CD4-positive, alpha-beta T cell treated with Interleukin-2 at 100 ng/mL for 4 hours (primary cell): ENCODE results near the gene KRTAP12-1.
"Not testable (repeated sequence)": the region's sequence is repeated elsewhere in the genome, so short reads cannot be mapped to it uniquely, and the experiment has no call there.

Source experiments
- DNase-seq: peaks from one replicate; pipeline ENCODE4 v3.0.0-alpha.2; 2020; ENCODE audit warnings: low spot score

The KRTAP12-1 gene

DNA sequence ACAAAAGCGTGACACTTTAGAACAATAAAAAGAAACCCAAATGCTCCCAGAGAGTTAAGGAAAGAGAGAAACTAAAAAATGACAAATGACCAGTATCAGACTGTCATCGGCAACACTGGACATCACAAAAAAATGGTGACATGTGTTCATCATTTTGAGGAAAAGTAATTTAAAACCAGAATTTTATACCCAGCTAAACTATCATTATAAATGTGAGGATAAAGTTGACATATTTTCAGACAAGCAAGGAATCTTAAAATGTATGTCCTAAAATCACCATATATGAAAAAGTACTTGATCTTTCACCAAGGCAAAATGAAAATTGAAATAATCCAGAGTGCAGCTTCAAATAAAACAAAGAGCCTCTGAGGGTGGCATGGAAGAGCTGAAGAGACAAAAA, 37.1 kb downstream of the KRTAP12-1 start:
- DNase-seq, result no peak

DNA sequence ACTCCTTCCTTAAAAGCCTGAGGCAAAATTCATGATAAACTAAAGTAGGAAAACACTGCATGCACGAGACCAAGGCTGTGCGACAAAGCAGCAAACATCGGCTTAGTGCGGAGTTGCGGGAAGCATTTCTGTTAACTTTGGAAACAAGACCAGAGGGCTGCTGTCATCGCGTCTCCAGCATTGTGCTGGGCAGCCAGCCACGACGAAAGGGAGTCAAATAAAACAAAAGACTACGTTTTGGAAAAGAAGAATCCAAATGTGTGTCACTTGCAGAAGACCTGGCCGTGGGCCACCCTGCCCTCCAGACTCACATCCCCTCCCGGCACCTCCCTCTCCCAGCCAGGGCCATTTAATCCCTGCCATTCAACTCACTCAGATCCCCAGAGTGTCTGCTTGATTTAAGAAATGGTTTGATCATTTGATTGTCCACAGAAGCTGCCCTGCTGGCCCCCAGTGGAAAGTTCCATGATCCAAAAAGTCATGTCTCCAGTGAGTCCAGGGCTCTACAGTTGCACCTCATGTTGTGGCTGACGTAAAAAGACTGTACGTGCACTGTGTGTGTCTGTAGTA, 38.1 kb downstream of the KRTAP12-1 start:
- no peak for DNase-seq

DNA sequence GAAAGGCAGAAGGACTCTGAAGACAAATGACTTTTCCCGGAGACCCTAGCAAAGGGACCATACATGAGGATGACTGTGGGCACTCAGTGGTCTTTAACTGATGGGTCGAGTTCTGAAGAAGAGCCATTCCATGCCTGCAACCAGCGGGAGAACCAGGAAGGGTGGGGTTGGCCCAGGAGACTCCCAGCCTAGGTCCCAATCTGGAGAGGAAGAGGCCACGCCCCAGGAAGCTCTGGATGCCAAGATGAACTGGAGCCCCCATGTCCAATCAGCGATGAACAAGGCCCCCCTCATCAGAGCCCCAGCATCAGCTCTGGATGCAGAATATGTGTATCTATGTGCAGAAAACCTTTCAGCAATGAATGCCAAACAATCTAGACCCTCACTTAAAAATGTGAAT, 41.2 kb downstream of the KRTAP12-1 start:
- no peak for DNase-seq

DNA sequence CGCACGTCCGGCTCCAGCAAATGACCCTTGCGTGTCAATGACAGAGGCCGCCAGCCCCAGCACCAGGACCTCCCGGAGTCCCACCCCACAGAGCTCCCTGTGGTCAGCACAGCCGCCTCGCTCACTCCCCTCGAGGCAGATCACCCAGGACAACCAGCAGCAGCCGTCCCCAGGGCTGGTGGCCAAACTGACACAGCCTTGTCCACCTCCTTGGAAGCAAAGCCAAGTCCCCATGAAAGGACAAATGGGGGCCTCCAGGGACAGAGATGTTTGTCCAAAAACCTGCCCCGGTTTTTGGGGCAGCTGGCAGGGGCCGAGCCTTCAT, 42.7 kb downstream of the KRTAP12-1 start:
- no peak for DNase-seq

DNA sequence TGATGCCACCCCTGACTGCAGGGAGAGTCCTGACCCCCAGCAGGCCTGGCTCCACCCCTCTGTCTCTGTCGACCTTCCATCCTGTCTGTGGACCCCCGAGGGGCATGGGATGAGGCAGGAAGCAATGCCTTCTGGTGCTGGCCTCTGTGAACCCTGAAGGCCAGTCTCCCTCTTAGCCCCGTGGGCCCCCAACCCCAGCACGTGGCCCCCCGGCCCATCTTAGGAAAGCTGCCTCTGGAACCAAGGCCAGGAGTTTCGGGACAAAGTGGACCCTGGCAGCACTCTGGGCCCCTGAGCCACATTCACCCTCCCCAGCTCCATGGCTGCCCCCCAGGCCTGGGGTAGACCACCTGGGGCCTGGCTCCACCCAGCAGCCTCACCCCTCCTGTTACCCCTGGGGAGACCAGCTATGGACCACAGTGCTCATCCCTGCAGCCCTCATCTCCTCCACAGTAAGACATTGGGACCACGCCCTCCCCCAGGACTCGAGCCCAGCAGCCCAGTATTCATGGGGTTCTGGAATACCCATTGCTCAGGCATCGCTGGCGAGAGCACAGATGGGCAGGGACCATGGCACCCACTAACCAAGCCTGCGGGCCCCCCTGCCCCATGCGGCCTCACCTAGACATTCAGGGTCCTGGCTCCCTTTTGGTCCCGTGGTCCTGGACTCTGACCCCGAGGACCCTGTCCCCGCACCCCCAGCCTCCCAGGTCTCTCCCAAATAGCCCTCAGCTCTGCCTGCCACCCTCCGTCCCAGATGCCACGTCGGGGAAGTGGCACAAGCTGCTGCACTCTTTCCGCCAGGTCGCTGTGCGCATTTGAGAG, 43.2 kb downstream of the KRTAP12-1 start:
- not testable (repeated sequence) for DNase-seq

DNA sequence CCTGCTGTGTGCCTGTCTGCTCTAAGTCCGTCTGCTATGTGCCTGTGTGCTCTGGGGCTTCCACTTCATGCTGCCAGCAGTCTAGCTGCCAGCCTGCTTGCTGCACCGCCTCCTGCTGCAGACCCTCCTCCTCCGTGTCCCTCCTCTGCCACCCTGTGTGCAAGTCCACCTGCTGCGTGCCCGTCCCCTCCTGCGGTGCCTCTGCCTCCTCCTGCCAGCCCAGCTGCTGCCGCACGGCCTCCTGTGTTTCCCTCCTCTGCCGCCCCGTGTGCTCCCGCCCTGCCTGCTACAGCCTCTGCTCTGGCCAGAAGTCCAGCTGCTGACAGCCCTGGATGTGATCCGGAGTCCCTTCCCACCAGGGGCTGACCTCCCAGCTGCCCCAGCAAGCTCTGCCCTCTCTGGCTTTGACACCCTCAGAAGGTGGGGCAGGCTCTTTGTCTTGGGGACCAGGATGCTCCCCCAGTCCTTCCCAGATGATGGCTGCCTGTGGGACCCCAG, 44.1 kb downstream of the KRTAP12-1 start:
- not testable (repeated sequence) for DNase-seq

DNA sequence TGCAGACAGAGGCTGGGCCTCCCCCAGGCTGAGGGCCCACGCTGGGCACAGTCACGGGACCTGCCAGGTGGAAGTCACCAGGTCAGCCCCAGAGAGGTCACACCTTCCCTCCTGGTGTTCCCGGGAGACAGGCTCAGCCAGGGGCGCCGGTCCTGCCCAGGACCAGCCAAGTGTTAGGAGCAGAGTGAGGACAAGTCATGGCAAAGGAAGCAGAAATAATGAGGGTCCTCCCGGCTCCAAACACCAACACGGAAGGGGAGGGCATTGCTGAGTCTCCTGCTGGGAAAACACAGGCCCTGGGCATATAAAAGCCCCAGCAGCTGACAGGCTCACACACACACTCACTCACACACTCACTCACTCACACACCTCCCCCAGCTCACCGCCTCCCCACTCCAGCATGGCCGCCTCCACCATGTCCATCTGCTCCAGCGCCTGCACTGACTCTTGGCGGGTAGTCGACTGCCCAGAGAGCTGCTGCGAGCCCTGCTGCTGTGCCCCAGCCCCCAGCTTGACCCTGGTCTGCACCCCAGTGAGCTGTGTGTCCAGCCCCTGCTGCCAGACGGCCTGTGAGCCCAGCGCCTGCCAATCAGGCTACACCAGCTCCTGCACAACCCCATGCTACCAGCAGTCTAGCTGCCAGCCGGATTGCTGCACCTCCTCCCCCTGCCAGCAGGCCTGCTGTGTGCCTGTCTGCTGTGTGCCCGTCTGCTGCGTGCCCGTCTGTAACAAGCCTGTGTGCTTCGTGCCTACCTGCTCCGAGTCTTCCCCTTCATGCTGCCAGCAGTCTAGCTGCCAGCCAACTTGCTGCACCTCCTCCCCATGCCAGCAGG, 44.7 kb downstream of the KRTAP12-1 start, which contains the start of gene KRTAP10-10:
Gene KRTAP10-10, plus strand, starts transcription at position 339 of the 833 bp plus-strand sequence. Its CDS starts 62 bp downstream, at position 401.
- no peak for DNase-seq

DNA sequence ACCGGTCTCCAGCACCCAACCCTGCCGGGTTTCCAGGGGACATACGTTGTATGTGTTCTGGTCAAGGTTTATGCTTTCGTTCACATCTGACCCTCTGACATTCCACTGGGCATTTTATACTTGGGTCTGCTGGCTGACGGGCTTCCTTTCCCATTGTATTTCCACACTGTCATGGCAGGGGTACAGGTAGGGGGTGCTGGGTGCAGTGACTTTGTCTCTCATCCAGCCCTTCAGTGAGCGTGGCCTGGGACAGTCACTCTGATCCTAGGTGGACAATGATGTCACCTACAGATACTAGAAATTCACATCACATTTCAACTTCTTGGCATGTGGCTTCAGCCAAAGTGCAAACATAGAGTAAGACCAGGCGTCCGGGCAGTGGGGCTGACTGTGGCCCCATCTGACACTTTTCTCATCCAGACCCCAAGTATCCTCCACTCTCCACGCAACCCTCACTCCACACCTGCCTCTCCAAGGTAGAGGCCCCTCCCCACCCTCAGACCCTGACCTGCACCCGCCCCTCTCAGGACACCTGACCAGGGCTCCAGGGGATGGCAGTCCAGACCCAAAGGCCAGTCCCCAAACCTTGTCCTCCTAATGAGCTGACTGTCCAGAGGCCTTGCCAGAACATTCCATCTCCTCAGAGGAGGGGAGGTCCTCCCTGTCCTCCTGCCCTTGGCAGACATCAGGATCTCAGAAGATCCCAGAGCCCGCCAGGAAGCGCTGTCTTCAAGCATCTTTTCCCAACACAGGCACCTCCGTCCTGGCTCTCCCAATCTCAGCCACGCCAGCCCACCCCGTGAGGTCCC, 45.5 kb downstream of the KRTAP12-1 start:
- DNase-seq, result no peak

DNA sequence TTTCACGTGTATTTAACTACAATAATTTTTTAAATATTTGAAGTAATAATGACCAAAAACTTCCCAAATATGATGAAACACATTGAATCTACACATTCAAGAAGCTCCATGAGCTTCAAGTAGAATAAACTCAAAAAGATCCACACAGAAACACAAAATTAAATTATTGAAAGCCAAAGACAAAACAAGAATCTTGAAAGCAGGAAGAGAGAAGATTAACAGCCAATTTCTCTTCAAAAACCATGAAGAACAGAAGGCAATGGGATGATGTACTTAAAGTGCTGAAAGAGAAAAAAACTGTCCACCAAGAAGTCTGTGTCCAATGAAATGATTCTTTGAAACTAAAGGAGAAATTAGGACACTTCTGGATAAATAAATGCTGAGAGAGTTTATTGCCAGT, 49.9 kb downstream of the KRTAP12-1 start:
- DNase-seq, result no peak
